NCI-H526 treated with DMSO at 0.1 percent for 48 hours (cell line): ENCODE results near the gene FGFR2.
"Not testable (repeated sequence)": the region's sequence is repeated elsewhere in the genome, so short reads cannot be mapped to it uniquely, and the experiment has no call there.

Experiments used
- DNase-seq: peaks from one replicate; lab custom pipeline; 2025; lab: John Stamatoyannopoulos, UW

The FGFR2 gene

GRCh38 chr10:121590772-121591171, 7.5 kb downstream of the FGFR2 start:
- DNase-seq: no peak

- DNase-seq: no peak
These were observed 8.7 kb downstream of the FGFR2 start for GRCh38 chr10:121589553-121589952.

GRCh38 chr10:121583857-121584256, 14.4 kb downstream of the FGFR2 start:
- DNase-seq: no peak

- DNase-seq: no peak
These were observed 15.0 kb downstream of the FGFR2 start for GRCh38 chr10:121583258-121583657.

DNA sequence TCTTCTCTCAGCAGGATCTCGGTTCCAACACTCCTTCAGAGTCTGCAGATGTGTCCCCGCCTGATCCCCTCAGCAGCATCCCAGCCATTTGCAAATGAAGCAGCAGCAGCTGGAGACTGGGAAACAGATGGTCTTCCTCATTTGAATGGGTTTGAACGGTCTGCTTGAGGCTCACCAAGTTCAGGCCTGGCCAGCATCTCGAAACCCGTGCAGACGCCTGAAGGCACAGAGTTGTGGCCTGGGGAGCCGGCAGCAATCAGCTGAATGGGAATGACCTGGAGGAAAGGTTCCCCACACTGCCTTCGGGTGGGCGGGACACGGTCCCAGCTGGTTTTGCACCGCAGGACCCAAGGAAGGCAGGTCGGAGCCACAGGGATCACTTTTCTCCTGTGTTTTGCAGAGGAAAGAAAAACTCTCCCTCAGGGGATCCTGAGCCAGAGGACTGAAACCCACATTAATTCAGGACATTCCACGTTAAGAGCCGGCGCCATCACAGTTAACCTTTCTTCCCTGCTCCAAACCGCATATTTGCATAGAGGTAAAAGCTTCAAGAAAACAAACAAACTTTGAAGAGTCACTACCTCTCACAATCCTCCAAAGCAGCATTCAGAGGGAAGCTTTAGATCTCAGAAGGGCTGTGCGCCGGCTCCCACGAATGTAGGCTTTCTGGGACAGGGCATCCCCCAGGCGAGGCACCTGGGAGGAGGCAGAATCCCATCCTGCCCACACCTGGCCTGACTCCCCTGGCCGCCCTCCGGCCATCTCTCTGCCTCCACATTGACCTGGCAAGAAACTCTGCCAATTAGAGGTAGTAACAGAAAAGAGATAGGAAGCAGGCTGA, 17.7 kb downstream of the FGFR2 start:
- DNase-seq: peak; percentile 80

DNA sequence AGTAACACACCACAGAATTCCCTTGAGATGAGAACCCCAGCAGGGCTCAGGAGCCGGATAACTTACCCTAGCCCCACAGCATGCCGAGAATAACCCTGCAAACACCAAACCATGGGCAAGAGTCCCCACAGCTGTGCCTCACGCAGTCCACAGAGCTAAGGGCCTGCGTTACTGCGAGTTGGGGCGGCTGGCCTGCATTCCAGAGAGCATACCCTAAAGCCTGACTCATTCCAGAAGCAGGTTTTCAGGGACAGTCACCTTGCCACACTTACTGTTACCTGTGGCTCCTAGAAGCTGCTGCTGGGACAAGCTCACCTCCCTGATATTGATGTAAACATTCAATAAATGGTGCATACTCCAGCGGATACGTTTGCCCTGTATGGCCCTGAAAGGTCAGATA, 18.6 kb downstream of the FGFR2 start:
- DNase-seq: no peak

DNA sequence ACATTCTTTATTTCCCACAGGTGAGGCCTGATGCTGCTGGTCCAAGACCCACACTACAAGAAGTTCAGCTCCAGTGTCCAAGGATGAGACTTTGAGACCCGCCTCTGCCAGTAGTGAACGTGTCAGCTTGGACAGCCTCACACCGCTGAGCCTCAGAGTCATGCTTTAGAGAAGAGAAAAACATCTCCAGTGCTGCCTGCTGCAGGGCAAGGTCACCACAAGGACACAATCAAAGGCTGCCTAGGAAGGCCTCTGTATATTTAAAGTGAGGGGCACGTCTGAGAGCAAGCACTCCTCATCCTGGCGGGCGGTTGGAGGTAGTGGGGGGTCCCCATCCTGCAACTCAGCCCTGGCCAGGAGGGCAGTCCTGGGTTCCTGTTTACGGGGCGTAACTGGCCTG, 19.3 kb downstream of the FGFR2 start:
- DNase-seq: no peak

DNA sequence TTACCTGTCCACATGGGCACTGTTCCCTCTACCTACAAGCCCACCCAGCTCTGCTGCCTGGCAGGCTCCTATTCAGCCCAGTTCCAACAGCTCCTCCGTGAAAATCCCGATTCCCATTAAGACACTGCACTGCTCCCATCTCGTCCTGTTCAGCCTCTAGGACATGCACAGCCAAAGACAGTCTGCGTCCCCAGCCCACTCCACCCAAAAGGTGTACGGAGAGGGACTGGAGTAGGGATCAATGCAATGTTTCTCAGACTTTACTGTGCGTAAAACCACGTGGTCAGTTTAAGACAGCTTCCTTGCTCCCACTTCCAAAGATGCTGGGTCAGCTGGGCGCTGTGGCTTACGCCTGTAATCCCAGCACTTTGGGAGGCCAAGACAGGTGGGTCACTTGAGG, 19.9 kb downstream of the FGFR2 start:
- DNase-seq: no peak

GRCh38 chr10:121577568-121577967, 20.7 kb downstream of the FGFR2 start:
- DNase-seq: no peak

- DNase-seq: no peak
These were observed 22.1 kb downstream of the FGFR2 start for GRCh38 chr10:121576139-121576538.

GRCh38 chr10:121574519-121575166, 23.6 kb downstream of the FGFR2 start:
- DNase-seq: no peak

DNA sequence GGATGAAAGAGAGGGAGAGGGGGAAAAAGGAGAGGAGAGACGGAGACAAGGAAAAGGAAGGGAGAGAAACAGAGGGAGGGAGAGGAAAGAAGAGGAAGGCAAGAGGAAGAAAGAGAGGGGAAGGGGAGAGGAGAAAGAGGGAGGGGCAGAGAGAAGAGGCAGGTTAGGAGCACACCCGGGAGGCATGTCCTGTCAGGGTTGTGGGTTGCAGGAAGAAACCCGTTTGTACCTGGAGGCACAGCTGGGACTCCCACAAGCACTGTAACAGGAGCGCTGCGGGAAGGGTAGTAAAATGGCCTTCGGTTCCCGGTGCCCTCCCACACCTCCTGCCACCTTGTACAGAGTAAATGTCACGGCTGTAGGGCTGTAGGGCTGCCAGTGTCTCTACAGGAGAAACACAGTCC, 24.7 kb downstream of the FGFR2 start:
- no peak for DNase-seq

GRCh38 chr10:121572859-121573537, 25.2 kb downstream of the FGFR2 start:
- no peak for DNase-seq

DNA sequence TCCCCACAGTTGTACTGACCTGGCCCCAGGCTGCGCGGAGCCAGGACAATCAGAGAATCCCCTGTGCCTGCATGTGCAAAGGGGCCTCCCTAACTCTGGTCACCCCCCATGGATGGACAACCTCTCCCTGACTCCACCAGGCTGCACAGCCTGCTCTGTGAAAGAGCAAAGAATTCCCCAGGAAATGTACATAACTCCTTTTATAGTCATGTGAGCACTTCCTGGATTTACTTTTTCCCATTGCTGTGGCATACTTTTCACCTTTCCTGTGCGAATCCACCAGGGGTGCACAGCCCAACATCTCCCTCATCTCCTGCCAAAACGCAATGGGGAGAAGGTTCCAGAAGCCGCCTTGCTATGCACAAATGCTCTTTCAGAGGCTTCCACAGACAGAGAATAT, 27.9 kb downstream of the FGFR2 start:
- DNase-seq: no peak

DNA sequence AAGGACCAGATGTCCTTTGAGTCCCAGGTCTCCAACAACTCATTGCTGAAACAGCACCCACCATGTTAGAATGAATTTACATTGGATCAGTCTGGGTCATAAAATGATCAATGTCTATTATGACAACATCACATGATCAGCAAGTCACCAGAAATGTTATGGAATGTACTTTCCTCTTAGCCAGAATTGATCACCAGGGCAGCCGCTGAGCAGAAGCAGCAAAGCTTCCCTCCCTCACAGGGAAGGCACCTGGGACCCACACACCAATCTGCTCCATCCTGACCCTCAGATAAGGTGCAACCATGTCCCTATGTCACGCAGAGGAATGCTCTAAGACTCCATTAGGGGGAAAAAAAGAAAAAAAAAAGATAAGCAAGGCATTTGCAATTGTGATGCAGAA, 30.0 kb downstream of the FGFR2 start:
- no peak for DNase-seq

DNA sequence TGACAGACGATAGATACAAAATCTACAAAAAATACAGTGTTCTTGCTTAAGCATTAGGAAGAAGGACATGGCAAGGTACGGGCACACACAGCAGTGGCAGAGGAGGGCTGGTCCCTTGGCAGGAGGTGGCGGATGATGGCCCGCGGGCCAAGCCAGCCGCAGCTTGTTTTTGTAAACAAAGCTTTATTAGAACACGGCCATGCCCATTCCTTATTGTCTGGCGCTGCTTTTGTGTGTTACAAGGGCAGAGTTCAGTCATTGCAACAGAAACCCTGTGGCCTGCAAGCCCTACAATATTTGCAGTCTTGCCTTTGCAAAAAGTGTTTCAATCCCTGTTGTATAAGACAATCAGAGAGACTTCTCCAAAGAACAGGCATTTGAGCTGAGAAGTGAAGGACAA, 30.7 kb downstream of the FGFR2 start:
- no peak for DNase-seq

DNA sequence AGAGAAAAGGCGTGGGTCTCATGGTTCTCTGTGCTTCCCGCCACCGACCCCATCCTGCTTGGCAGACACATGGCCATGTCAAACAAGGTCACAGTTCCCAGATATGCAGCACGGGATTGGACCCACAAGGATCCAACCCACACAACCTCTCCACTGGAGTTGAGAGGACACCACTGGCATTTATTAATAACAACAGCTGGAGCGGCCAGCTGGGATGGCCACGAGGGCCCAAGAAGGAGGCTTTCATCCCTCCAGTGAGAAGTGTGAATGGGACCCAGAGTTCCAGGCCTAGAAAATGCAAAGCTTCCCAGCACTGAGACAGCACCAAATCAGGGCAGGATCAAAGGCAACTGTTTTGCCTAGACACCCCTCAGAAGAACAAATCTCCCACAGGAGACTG, 31.5 kb downstream of the FGFR2 start:
- no peak for DNase-seq

DNA sequence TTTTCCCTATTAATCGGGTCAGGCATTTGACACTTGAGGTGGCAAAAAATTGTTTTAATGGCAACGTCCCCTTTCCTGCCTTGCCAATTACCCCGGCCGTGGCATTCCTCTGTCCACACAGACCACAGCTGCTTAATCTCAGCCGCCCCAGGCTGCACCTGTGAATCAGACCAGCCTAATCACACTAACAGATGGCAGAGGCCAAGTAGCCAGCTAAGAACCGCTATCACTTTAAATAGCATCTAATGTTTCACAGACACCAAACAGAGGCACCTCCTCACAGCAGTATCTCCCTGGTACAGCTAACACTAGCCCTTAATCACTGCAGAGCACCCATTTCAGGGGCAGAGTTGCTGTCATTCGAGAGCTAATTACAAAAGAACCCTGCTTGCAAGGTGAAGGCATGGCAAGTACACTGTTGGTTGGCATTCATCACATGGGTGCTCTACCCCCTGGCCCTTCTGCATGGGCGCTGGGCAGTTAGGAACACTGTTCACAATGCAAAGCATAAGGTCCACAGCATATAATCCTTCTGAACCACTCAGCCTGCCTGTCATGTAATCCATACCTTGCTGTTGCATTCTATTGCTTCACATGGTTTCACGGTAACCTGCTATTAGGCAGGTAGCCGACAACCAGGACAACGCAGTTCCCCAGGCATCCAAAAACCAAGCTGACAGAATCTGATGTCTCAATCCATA, 38.8 kb downstream of the FGFR2 start:
- DNase-seq: no peak

DNA sequence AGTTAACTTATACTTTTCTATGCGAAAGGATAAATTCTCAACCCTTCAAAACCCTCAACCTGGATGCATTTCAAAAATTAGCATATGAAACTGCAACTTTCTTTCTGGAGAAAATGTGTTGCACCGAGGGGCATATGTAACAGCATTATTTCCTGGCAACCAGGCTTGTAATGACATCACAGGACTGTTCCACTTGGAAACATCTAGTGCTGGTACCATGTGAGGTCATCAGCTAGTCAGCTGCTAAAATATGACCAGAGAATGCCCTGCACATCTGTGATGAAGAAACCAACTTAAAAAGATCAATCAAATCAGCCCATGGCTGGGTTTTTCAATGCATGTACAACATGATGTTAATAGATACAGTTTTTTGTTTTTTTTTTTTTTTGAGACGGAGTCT, 40.0 kb downstream of the FGFR2 start:
- no peak for DNase-seq

DNA sequence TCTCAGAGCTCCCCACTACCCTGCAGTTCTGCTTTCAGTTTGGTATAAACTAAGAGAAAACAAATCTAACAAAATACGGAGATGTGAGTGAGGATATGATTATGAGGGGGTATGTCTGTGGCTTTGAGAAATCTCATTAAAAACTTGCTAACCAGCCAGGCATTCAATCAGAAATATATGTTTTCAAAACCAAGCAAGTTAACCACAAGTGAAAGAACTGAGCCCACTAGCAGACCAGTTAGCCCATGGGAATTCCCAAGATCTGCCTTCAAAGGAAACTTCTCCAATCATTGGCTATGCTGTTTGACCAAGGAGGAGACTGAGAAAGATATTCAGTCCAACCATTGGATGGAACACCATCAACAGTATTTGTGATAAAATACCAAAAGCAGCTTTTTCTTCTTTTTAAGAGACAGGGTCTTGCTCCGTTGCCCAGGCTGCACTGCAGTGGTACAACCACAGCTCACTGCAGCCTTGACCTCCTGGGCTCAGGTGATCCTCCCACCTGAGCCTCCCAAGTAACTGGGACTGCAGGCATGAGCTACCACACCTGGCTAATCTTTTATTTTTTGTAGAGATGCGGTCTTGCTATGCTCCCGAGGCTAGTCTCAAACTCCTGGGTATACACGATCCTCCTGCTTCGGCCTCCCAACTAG, 41.2 kb downstream of the FGFR2 start:
- no peak for DNase-seq

GRCh38 chr10:121556455-121556854, 41.8 kb downstream of the FGFR2 start:
- DNase-seq: no peak

DNA sequence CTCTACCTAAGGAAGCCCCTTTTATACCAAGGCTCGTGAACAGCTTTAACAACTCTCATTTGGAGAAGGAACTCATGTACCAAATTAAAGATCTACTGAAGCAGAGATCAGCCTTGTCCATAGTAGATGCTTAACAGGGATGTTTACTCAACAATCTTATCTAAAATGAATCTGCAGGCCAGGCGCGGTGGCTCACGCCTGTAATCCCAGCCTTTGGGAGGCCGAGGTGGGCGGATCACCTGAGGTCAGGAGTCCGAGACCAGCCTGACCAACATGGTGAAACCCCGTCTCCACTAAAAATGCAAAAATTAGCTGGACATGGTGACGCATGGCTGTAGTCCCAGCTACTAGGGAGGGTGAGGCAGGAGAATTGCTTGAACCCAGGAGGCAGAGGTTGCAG, 43.3 kb downstream of the FGFR2 start:
- not testable (repeated sequence) for DNase-seq
